ENCODE measurements around the gene ANKRD6.

Gene ANKRD6

GRCh38 chr6:89489078-89489477 is 56.1 kb downstream of the ANKRD6 start:
- Mint-ChIP-seq H3K4me1 (ENCODE audit: low read depth in 2 of 2) (no peaks in the 10 kb centered on the region), H3K4me3 (no peak overlapping the region), H3K27me3 (no peaks in the 10 kb centered on the region), H3K36me3 (ENCODE audit: insufficient read depth) (no peaks in the 10 kb centered on the region), H3K9me3 (no peaks in the 10 kb centered on the region), H3K27ac (no peak overlapping the region)
- ATAC-seq (replicated peaks): no peak
- no peak for DNase-seq

GRCh38 chr6:89492025-89492640 is 59.2 kb downstream of the ANKRD6 start:
- DNase-seq (no peak), ATAC-seq (replicated peaks) (no peak)
- no peaks in the 10 kb centered on the region for H3K9me3 Mint-ChIP-seq
- H3K27me3 Mint-ChIP-seq: no peaks in the 10 kb centered on the region
- H3K4me3 Mint-ChIP-seq: no peak overlapping the region
- H3K27ac Mint-ChIP-seq: no peak overlapping the region
- no peaks in the 10 kb centered on the region for H3K36me3 Mint-ChIP-seq (ENCODE audit: insufficient read depth)
- no peaks in the 10 kb centered on the region for H3K4me1 Mint-ChIP-seq (ENCODE audit: low read depth in 2 of 2)

- ATAC-seq (replicated peaks) (no peak), DNase-seq (no peak)
- no peaks in the 10 kb centered on the region for H3K27me3 Mint-ChIP-seq
- no peaks in the 10 kb centered on the region for H3K4me1 Mint-ChIP-seq (ENCODE audit: low read depth in 2 of 2)
- no peaks in the 10 kb centered on the region for H3K9me3 Mint-ChIP-seq
- H3K27ac Mint-ChIP-seq: peak overlapping the region in 1 of 2 donors; percentile 81
- H3K36me3 Mint-ChIP-seq (ENCODE audit: insufficient read depth): no peaks in the 10 kb centered on the region
- H3K4me3 Mint-ChIP-seq: no peak overlapping the region
Observed at GRCh38 chr6:89494131-89494793, 61.3 kb downstream of the ANKRD6 start.

- DNase-seq (no peak), ATAC-seq (replicated peaks) (no peak)
- Mint-ChIP-seq H3K27ac (no peak overlapping the region), H3K27me3 (no peaks in the 10 kb centered on the region), H3K4me1 (ENCODE audit: low read depth in 2 of 2) (no peaks in the 10 kb centered on the region), H3K4me3 (no peak overlapping the region), H3K36me3 (ENCODE audit: insufficient read depth) (no peaks in the 10 kb centered on the region), H3K9me3 (no peaks in the 10 kb centered on the region)
Observed at GRCh38 chr6:89495961-89496535, 63.1 kb downstream of the ANKRD6 start.

- ATAC-seq (replicated peaks): no peak
- H3K4me1 Mint-ChIP-seq (ENCODE audit: low read depth in 2 of 2): no peaks in the 10 kb centered on the region
- H3K27me3 Mint-ChIP-seq: no peaks in the 10 kb centered on the region
- no peaks in the 10 kb centered on the region for H3K9me3 Mint-ChIP-seq
- no peaks in the 10 kb centered on the region for H3K36me3 Mint-ChIP-seq (ENCODE audit: insufficient read depth)
- no peak overlapping the region for H3K4me3 Mint-ChIP-seq
- no peak overlapping the region for H3K27ac Mint-ChIP-seq
- DNase-seq: no peak
Observed at GRCh38 chr6:89500611-89501010, 67.7 kb downstream of the ANKRD6 start.

GRCh38 chr6:89501222-89501621 is 68.3 kb downstream of the ANKRD6 start:
- H3K27me3 Mint-ChIP-seq: no peaks in the 10 kb centered on the region
- H3K27ac Mint-ChIP-seq: no peak overlapping the region
- H3K9me3 Mint-ChIP-seq: no peaks in the 10 kb centered on the region
- DNase-seq: no peak
- H3K4me3 Mint-ChIP-seq: no peak overlapping the region
- H3K36me3 Mint-ChIP-seq (ENCODE audit: insufficient read depth): no peaks in the 10 kb centered on the region
- ATAC-seq (replicated peaks): no peak
- H3K4me1 Mint-ChIP-seq (ENCODE audit: low read depth in 2 of 2): no peaks in the 10 kb centered on the region

GRCh38 chr6:89501753-89502152 is 68.8 kb downstream of the ANKRD6 start:
- DNase-seq (no peak), ATAC-seq (replicated peaks) (no peak)
- Mint-ChIP-seq H3K4me3 (no peak overlapping the region), H3K27me3 (no peaks in the 10 kb centered on the region), H3K9me3 (no peaks in the 10 kb centered on the region), H3K36me3 (ENCODE audit: insufficient read depth) (no peaks in the 10 kb centered on the region), H3K27ac (no peak overlapping the region), H3K4me1 (ENCODE audit: low read depth in 2 of 2) (no peaks in the 10 kb centered on the region)

- Mint-ChIP-seq H3K36me3 (ENCODE audit: insufficient read depth) (no peaks in the 10 kb centered on the region), H3K27me3 (no peaks in the 10 kb centered on the region), H3K4me1 (ENCODE audit: low read depth in 2 of 2) (no peaks in the 10 kb centered on the region), H3K4me3 (no peak overlapping the region), H3K27ac (no peak overlapping the region), H3K9me3 (no peaks in the 10 kb centered on the region)
- DNase-seq (no peak), ATAC-seq (replicated peaks) (no peak)
Observed at GRCh38 chr6:89503641-89504040, 70.7 kb downstream of the ANKRD6 start.

- H3K27ac Mint-ChIP-seq: no peak overlapping the region
- DNase-seq (no peak), ATAC-seq (replicated peaks) (no peak)
- no peak overlapping the region for H3K4me3 Mint-ChIP-seq
- H3K4me1 Mint-ChIP-seq (ENCODE audit: low read depth in 2 of 2): peaks cover 0 to 4% of the 10 kb centered on the region in 2 donors
- no peaks in the 10 kb centered on the region for H3K9me3 Mint-ChIP-seq
- peaks cover 4% of the 10 kb centered on the region for H3K36me3 Mint-ChIP-seq (ENCODE audit: insufficient read depth)
- no peaks in the 10 kb centered on the region for H3K27me3 Mint-ChIP-seq
Observed at GRCh38 chr6:89505847-89506246, 72.9 kb downstream of the ANKRD6 start.

GRCh38 chr6:89506716-89507617 is 74.0 kb downstream of the ANKRD6 start:
- no peak overlapping the region for H3K27ac Mint-ChIP-seq
- H3K4me1 Mint-ChIP-seq (ENCODE audit: low read depth in 2 of 2): peaks cover 0 to 4% of the 10 kb centered on the region in 2 donors

GRCh38 chr6:89508755-89509563 is 76.0 kb downstream of the ANKRD6 start:
- H3K9me3 Mint-ChIP-seq: no peaks in the 10 kb centered on the region
- no peaks in the 10 kb centered on the region for H3K27me3 Mint-ChIP-seq
- ATAC-seq (replicated peaks) (no peak), DNase-seq (no peak)
- H3K4me1 Mint-ChIP-seq (ENCODE audit: low read depth in 2 of 2): peaks cover 0 to 4% of the 10 kb centered on the region in 2 donors
- H3K4me3 Mint-ChIP-seq: no peak overlapping the region
- H3K27ac Mint-ChIP-seq: peak overlapping the region in 1 of 2 donors; percentile 36
- H3K36me3 Mint-ChIP-seq (ENCODE audit: insufficient read depth): peaks cover 4% of the 10 kb centered on the region

More at GRCh38 chr6:89506716-89507617, 74.0 kb downstream of the ANKRD6 start:
- Mint-ChIP-seq H3K9me3 (no peaks in the 10 kb centered on the region), H3K4me3 (no peak overlapping the region), H3K27me3 (no peaks in the 10 kb centered on the region), H3K36me3 (ENCODE audit: insufficient read depth) (peaks cover 4% of the 10 kb centered on the region)
- DNase-seq (no peak), ATAC-seq (replicated peaks) (no peak)

GRCh38 chr6:89509777-89510281 is 76.9 kb downstream of the ANKRD6 start:
- H3K27ac Mint-ChIP-seq: no peak overlapping the region
- H3K4me1 Mint-ChIP-seq (ENCODE audit: low read depth in 2 of 2): peaks cover 0 to 4% of the 10 kb centered on the region in 2 donors
- no peaks in the 10 kb centered on the region for H3K9me3 Mint-ChIP-seq
- no peak overlapping the region for H3K4me3 Mint-ChIP-seq
- H3K27me3 Mint-ChIP-seq: no peaks in the 10 kb centered on the region
- peaks cover 4% of the 10 kb centered on the region for H3K36me3 Mint-ChIP-seq (ENCODE audit: insufficient read depth)
- ATAC-seq (replicated peaks) (no peak), DNase-seq (no peak)

- Mint-ChIP-seq H3K36me3 (ENCODE audit: insufficient read depth) (peaks cover 4% of the 10 kb centered on the region), H3K27ac (no peak overlapping the region), H3K4me3 (no peak overlapping the region), H3K27me3 (no peaks in the 10 kb centered on the region), H3K4me1 (ENCODE audit: low read depth in 2 of 2) (peaks cover 0 to 4% of the 10 kb centered on the region in 2 donors), H3K9me3 (no peaks in the 10 kb centered on the region)
- no peak for DNase-seq
- no peak for ATAC-seq (replicated peaks)
Observed at GRCh38 chr6:89510393-89510792, 77.4 kb downstream of the ANKRD6 start.
